ENCODE results near the gene RHBDD1.

DNA sequence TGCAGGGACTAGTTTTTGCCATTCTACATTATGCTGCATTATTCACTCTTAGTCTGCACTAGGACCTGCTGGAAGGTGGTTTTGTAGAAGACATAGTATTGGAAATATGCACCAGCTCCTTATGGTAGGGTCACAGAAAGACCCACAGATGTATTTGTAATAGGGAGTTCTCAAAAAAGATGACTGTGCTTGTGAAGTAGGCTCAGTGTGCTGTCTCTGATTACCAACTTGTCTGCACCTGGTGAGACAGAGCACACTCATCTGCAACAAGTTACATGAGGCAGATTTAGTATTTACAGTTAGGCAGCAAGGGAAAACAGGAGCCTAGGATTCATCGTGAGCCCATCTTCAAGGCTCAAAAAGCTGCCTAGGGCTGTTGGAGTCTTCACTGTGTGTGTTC is 29.4 kb downstream of the RHBDD1 start:
- TF ChIP-seq, protein P1, sequence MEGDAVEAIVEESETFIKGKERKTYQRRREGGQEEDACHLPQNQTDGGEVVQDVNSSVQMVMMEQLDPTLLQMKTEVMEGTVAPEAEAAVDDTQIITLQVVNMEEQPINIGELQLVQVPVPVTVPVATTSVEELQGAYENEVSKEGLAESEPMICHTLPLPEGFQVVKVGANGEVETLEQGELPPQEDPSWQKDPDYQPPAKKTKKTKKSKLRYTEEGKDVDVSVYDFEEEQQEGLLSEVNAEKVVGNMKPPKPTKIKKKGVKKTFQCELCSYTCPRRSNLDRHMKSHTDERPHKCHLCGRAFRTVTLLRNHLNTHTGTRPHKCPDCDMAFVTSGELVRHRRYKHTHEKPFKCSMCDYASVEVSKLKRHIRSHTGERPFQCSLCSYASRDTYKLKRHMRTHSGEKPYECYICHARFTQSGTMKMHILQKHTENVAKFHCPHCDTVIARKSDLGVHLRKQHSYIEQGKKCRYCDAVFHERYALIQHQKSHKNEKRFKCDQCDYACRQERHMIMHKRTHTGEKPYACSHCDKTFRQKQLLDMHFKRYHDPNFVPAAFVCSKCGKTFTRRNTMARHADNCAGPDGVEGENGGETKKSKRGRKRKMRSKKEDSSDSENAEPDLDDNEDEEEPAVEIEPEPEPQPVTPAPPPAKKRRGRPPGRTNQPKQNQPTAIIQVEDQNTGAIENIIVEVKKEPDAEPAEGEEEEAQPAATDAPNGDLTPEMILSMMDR (IDR thresholded peaks at IDR 0.05), result no peak
- TF ChIP-seq POLR2A (IDR thresholded peaks at IDR 0.05), result no peak

Data from uterus (tissue), 2 donors.